Gastrocnemius medialis (tissue), 4 donors: Measurements from ENCODE around the gene OR7G3. TPM values are rescaled to one million over a fixed set of nuclear protein-coding genes. Genes with fewer than 3 reads are reported as not detected.

Experiments used
- ATAC-seq, 2 donors: fragments of 150-250 bp; one replicate each; pipeline ENCODE4 v1.9.1; 2016
- DNase-seq, 2 donors: peaks; one replicate each; pipeline ENCODE4 v3.0.0-alpha.2; 2019
- H3K27ac ChIP-seq, 4 donors: fragments of 200-600 bp; sonication (generic); 1 replicate in 1 of 4; 2 replicates in 3 of 4; pipeline ENCODE4 v1.5.1; 2016 to 2018; ENCODE audit warnings: mild to moderate bottlenecking in 2 of 4, moderate library complexity in 1 of 4
- H3K27me3 ChIP-seq, 3 donors: fragments of 200-600 bp; sonication (generic) in 2 of 3; 1 replicate in 1 of 3; 2 replicates in 2 of 3; pipeline versions ENCODE4 v1.5.1 to v1.6.0; 2016 to 2019; ENCODE audit warnings: mild to moderate bottlenecking in 1 of 3, moderate library complexity in 1 of 3
- H3K36me3 ChIP-seq, 2 donors: fragments of 200-600 bp; sonication (generic) in 1 of 2; one replicate each; pipeline ENCODE4 v1.5.1; 2017 to 2018
- H3K4me1 ChIP-seq, 2 donors: fragments of 200-600 bp; sonication (generic) in 1 of 2; one replicate each; pipeline ENCODE4 v1.5.1; 2016 to 2017; ENCODE audit warnings: mild to moderate bottlenecking in 2 of 2
- H3K4me3 ChIP-seq, 4 donors: fragments of 200-600 bp; sonication (generic) in 3 of 4; 1 replicate in 1 of 4; 2 replicates in 3 of 4; pipeline ENCODE4 v1.5.1; 2016 to 2019; ENCODE audit warnings: mild to moderate bottlenecking in 2 of 4
- H3K9me3 ChIP-seq, 3 donors: fragments of 200-600 bp; sonication (generic) in 2 of 3; 1 replicate in 1 of 3; 2 replicates in 2 of 3; pipeline ENCODE4 v1.5.1; 2016 to 2019
- CTCF ChIP-seq, 5 experiments: fragments of 450-650 bp in 3 of 5; fragments of 200-600 bp in 2 of 5; sonication (generic) in 2 of 5; IDR thresholded peaks in 4 of 5; conservative IDR thresholded peaks in 1 of 5; 1 replicate in 4 of 5; 2 replicates in 1 of 5; pipeline ENCODE4 v1.5.1; 2016 to 2019; ENCODE audit warnings: antibody characterized with exemption in 5 of 5, mild to moderate bottlenecking in 3 of 5, moderate library complexity in 3 of 5
- POLR2A ChIP-seq, 2 donors: fragments of 450-650 bp; IDR thresholded peaks; one replicate each; pipeline ENCODE4 v1.6.1; 2017; ENCODE audit warnings: antibody characterized with exemption in 2 of 2, mild to moderate bottlenecking in 2 of 2, moderate library complexity in 2 of 2
- in situ Hi-C, 4 donors: fragments of 200-750 bp; cut with MboI; loops; one replicate each; pipeline versions ENCODE4 v1.15.0 to v1.8.0; 2017; ENCODE audit warnings: low sequenced_read_pairs in 4 of 4
- intact Hi-C: fragments of 100-400 bp; cut with DNase I; formaldehyde crosslinking; loops from one replicate; pipeline ENCODE4 v1.15.1; 2023; ENCODE audit warnings: low total_unique reads
- total RNA-seq, 4 donors: library from RNA; depleted of rRNA; stranded (reverse); fragments of >200 nt; gene quantifications; one replicate each; pipeline versions ENCODE4 v1.1.0 to v1.2.3, GENCODE V29; 2016

OR7G3 gene
- not detected for total RNA-seq

GRCh38 chr19:9126900-9127405 is at the start of gene OR7G3:
Gene OR7G3 (minus strand): TSS chr19:9126950. CDS start chr19:9126950, 0 bp downstream.
- intact Hi-C loops: no loop called here
- no peak for DNase-seq
- no peak within 1 kb of the TSS for H3K4me3 ChIP-seq
- H3K9me3 ChIP-seq: no peaks in the 10 kb centered on the region
- ATAC-seq: no peak
- no peak within 1 kb of the TSS for H3K27ac ChIP-seq
- in situ Hi-C loops: loop anchor here in 1 of 4 donors (25.0 kb wide), 1 partner anchor 310 kb away; the partner anchor contains the start of gene ZNF266
- no peaks in the 10 kb centered on the region for H3K4me1 ChIP-seq
- no peaks in the 10 kb centered on the region for H3K27me3 ChIP-seq
- H3K36me3 ChIP-seq: no peaks in the 10 kb centered on the region
- TF ChIP-seq CTCF (IDR thresholded peaks at IDR 0.05 in 4 of 5, conservative IDR thresholded peaks at IDR 0.05 in 1 of 5) (no peak), POLR2A (IDR thresholded peaks at IDR 0.05) (no peak)

DNA sequence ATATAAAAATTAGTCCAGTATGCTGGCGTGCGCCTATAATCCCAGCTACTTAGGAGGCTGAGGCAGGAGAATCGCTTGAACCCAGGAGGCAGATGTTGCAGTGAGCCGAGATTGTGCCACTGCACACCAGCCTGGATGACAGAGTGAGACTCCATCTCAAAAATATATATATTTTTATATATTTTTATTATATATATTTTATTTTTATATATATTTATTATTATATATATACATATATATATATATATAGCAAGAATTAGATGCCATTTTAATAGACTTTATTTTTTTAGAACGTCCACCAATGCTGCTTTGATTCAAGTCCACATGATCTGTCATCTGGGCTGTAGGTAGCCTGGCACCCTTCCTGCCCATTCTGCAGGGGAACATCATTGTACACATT is 48.6 kb upstream of the OR7G3 start:
- Histone ChIP-seq H3K27me3 (no peaks in the 10 kb centered on the region), H3K4me3 (no peak overlapping the region), H3K27ac (no peak overlapping the region), H3K9me3 (no peaks in the 10 kb centered on the region), H3K36me3 (no peaks in the 10 kb centered on the region), H3K4me1 (no peaks in the 10 kb centered on the region)
- no peak for ATAC-seq
- DNase-seq: no peak
- intact Hi-C loops: no loop called here
- in situ Hi-C loops: no loop called here
- no peak for TF ChIP-seq CTCF (IDR thresholded peaks at IDR 0.05 in 4 of 5, conservative IDR thresholded peaks at IDR 0.05 in 1 of 5)
- TF ChIP-seq POLR2A (IDR thresholded peaks at IDR 0.05): no peak

GRCh38 chr19:9171393-9171991 is 44.7 kb upstream of the OR7G3 start:
- no peaks in the 10 kb centered on the region for H3K4me1 ChIP-seq
- no peak for DNase-seq
- no peak overlapping the region for H3K4me3 ChIP-seq
- no peak for ATAC-seq
- H3K9me3 ChIP-seq: no peaks in the 10 kb centered on the region
- H3K27ac ChIP-seq: no peak overlapping the region
- intact Hi-C loops: no loop called here
- H3K36me3 ChIP-seq: peaks cover 0 to 3% of the 10 kb centered on the region in 2 donors
- in situ Hi-C loops: no loop called here
- no peaks in the 10 kb centered on the region for H3K27me3 ChIP-seq
- TF ChIP-seq CTCF (IDR thresholded peaks at IDR 0.05 in 4 of 5, conservative IDR thresholded peaks at IDR 0.05 in 1 of 5) (no peak), POLR2A (IDR thresholded peaks at IDR 0.05) (no peak)

GRCh38 chr19:9166846-9167245 is 40.1 kb upstream of the OR7G3 start:
- ATAC-seq (no peak), DNase-seq (no peak)
- Histone ChIP-seq H3K27me3 (no peaks in the 10 kb centered on the region), H3K27ac (no peak overlapping the region), H3K9me3 (peaks cover 0 to 2% (median 0%) of the 10 kb centered on the region in 3 donors), H3K4me1 (no peaks in the 10 kb centered on the region), H3K4me3 (no peak overlapping the region), H3K36me3 (peaks cover 10 to 50% of the 10 kb centered on the region in 2 donors)
- in situ Hi-C loops (loop anchor here in 1 of 4 donors (10.0 kb wide), 1 partner anchor 62 kb away; the partner anchor contains the start of gene OR7G2), intact Hi-C loops (no loop called here)
- TF ChIP-seq CTCF (IDR thresholded peaks at IDR 0.05 in 4 of 5, conservative IDR thresholded peaks at IDR 0.05 in 1 of 5) (no peak), POLR2A (IDR thresholded peaks at IDR 0.05) (no peak)
